NCI-H774 (cell line): Measurements from ENCODE around the gene RPL7A.
"Not testable (repeated sequence)": the region's sequence is repeated elsewhere in the genome, so short reads cannot be mapped to it uniquely, and the experiment has no call there.

Source experiments
- DNase-seq: peaks from one replicate; lab custom pipeline; 2025; lab: John Stamatoyannopoulos, UW

Gene RPL7A

GRCh38 chr9:133389025-133389557 lies 41.1 kb downstream of the RPL7A start:
- no peak for DNase-seq

- no peak for DNase-seq
Observed at GRCh38 chr9:133389562-133389961, 41.5 kb downstream of the RPL7A start.

- no peak for DNase-seq
Observed at GRCh38 chr9:133390713-133391112, 42.7 kb downstream of the RPL7A start.

- not testable (repeated sequence) for DNase-seq
Observed at GRCh38 chr9:133391449-133391848, 43.4 kb downstream of the RPL7A start.

- not testable (repeated sequence) for DNase-seq
Observed at GRCh38 chr9:133392308-133392707, 44.3 kb downstream of the RPL7A start.

- no peak for DNase-seq
Observed at GRCh38 chr9:133393399-133393798, 45.4 kb downstream of the RPL7A start.

- no peak for DNase-seq
Observed at GRCh38 chr9:133394687-133395271, 46.8 kb downstream of the RPL7A start.

GRCh38 chr9:133396952-133397351 lies 48.9 kb downstream of the RPL7A start:
- DNase-seq = no peak

GRCh38 chr9:133397370-133397769 lies 49.4 kb downstream of the RPL7A start:
- DNase-seq = no peak

GRCh38 chr9:133397895-133398294 lies 49.9 kb downstream of the RPL7A start:
- DNase-seq = no peak

GRCh38 chr9:133400292-133400691 lies 52.3 kb downstream of the RPL7A start:
- no peak for DNase-seq
